ENCODE results near the gene CYB5R4.

DNA sequence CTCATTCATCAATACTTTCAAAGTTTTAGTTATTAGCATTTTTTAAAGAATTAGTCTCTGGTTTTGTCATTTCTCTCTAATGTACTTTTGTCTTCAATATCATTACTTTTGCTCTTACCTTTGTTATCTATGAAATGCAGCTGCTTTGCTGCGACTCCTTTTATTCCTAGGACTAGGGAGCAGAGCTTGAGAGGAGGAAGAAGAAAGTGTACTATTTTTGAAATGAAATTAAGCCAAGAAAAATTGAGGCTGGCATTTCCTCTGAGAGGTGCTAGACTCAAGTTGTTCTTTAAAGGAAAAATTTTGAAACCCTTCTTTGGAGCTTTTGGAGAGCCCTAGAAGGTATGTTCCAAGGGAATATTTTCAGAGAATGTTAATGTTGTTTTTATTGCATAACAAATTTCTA is 125.8 kb downstream of the CYB5R4 start:
- TF ChIP-seq, protein P1, sequence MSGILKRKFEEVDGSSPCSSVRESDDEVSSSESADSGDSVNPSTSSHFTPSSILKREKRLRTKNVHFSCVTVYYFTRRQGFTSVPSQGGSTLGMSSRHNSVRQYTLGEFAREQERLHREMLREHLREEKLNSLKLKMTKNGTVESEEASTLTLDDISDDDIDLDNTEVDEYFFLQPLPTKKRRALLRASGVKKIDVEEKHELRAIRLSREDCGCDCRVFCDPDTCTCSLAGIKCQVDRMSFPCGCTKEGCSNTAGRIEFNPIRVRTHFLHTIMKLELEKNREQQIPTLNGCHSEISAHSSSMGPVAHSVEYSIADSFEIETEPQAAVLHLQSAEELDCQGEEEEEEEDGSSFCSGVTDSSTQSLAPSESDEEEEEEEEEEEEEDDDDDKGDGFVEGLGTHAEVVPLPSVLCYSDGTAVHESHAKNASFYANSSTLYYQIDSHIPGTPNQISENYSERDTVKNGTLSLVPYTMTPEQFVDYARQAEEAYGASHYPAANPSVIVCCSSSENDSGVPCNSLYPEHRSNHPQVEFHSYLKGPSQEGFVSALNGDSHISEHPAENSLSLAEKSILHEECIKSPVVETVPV (CRISPR knock-in tag; IDR thresholded peaks at IDR 0.05): no peak
- TF ChIP-seq TOX (CRISPR knock-in tag; IDR thresholded peaks at IDR 0.05; ENCODE audit: borderline replicate concordance) (no peak), ZC3H10 (CRISPR knock-in tag; IDR thresholded peaks at IDR 0.05) (no peak), ZFP3 (CRISPR knock-in tag; IDR thresholded peaks at IDR 0.05) (no peak), ZFP30 (CRISPR knock-in tag; IDR thresholded peaks at IDR 0.05) (no peak), SNAI2 (CRISPR knock-in tag; IDR thresholded peaks at IDR 0.05) (no peak)
